ENCODE data around the gene HYCC1.

HYCC1 gene

GRCh38 chr7:23016345-23017253 lies 2.7 kb upstream of the HYCC1 start:
- no peak for DNase-seq (ENCODE audit: low read depth in 3 of 3)

GRCh38 chr7:23014681-23015080 lies 751 bp upstream of the HYCC1 start:
- no peak for DNase-seq (ENCODE audit: low read depth in 3 of 3)

GRCh38 chr7:23012908-23013714 lies 819 bp downstream of the HYCC1 start:
- no peak for DNase-seq (ENCODE audit: low read depth in 3 of 3)

GRCh38 chr7:23012186-23012585 lies 1.7 kb downstream of the HYCC1 start:
- DNase-seq (ENCODE audit: low read depth in 3 of 3) = no peak

GRCh38 chr7:23011222-23011924 lies 2.6 kb downstream of the HYCC1 start:
- DNase-seq (ENCODE audit: low read depth in 3 of 3) = no peak

GRCh38 chr7:23009303-23009702 lies 4.6 kb downstream of the HYCC1 start:
- DNase-seq (ENCODE audit: low read depth in 3 of 3) = no peak

GRCh38 chr7:23004247-23004520 lies 9.7 kb downstream of the HYCC1 start:
- no peak for DNase-seq (ENCODE audit: low read depth in 3 of 3)

GRCh38 chr7:23003505-23004246 lies 10.3 kb downstream of the HYCC1 start:
- no peak for DNase-seq (ENCODE audit: low read depth in 3 of 3)

GRCh38 chr7:23002698-23003097 lies 11.2 kb downstream of the HYCC1 start:
- DNase-seq (ENCODE audit: low read depth in 3 of 3) = no peak

GRCh38 chr7:23001610-23002009 lies 12.3 kb downstream of the HYCC1 start:
- no peak for DNase-seq (ENCODE audit: low read depth in 3 of 3)

GRCh38 chr7:23000597-23001360 lies 13.2 kb downstream of the HYCC1 start:
- DNase-seq (ENCODE audit: low read depth in 3 of 3) = no peak

GRCh38 chr7:22998519-22998896 lies 15.4 kb downstream of the HYCC1 start:
- DNase-seq (ENCODE audit: low read depth in 3 of 3) = no peak

- DNase-seq (ENCODE audit: low read depth in 3 of 3) = no peak
Measured at GRCh38 chr7:22997871-22998518, 15.9 kb downstream of the HYCC1 start.

- DNase-seq (ENCODE audit: low read depth in 3 of 3) = no peak
Measured at GRCh38 chr7:22996470-22996869, 17.5 kb downstream of the HYCC1 start.

- DNase-seq (ENCODE audit: low read depth in 3 of 3) = no peak
Measured at GRCh38 chr7:22995011-22995410, 18.9 kb downstream of the HYCC1 start.

GRCh38 chr7:22992874-22993840 lies 20.8 kb downstream of the HYCC1 start:
- peak in 1 of 3 experiments; percentile 30 for DNase-seq (ENCODE audit: low read depth in 3 of 3)

- no peak for DNase-seq (ENCODE audit: low read depth in 3 of 3)
Measured at GRCh38 chr7:22990588-22990949, 23.4 kb downstream of the HYCC1 start.

- DNase-seq (ENCODE audit: low read depth in 3 of 3) = no peak
Measured at GRCh38 chr7:22989643-22990587, 24.0 kb downstream of the HYCC1 start.

All from stimulated activated CD4-positive, alpha-beta T cell treated with anti-CD3 and anti-CD28 coated beads, TNF-alpha, amount 100 ng/mL, for 24 hours (primary cell).